ENCODE results near the gene DRAM2.
A peak's percentile ranks its signal among the peaks of the same experiment; 100 is the strongest.

DRAM2 gene

DNA sequence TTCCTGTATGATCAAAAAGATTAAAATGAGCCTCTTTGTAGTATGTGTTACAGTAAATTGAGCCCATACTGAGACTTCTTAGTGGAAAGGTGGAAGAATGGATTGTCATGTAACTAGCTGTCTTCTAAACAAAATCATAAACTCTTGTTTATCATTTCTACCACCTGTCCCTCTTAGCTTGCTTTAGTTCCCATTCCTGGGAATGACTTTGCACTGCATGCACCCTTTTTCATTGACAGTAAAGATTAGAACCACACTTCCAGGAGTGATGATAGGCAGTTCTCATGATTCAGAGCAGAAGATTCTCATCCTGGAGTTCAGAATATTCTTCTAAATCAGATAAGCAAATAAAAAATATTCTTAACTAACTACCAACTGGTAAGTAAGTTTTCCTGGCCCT, 32.6 kb upstream of the DRAM2 start:
- H3K9me3 ChIP-seq (ENCODE audit: low read depth, low read length) = no peaks in the 10 kb centered on the region
- peaks cover 45% of the 10 kb centered on the region for H3K36me3 ChIP-seq (ENCODE audit: insufficient read depth, low read length)
- H3K27ac ChIP-seq = peak overlapping the region; percentile 49

GRCh38 chr1:111164151-111164550, 24.3 kb upstream of the DRAM2 start:
- Histone ChIP-seq H3K9me3 (ENCODE audit: low read depth, low read length) (no peaks in the 10 kb centered on the region), H3K9ac (ENCODE audit: insufficient read length) (no peak overlapping the region), H3K36me3 (ENCODE audit: insufficient read depth, low read length) (peaks cover 34% of the 10 kb centered on the region), H3K4me3 (no peak overlapping the region), H3K27ac (no peak overlapping the region)
- TF ChIP-seq FOXP2 (optimal IDR thresholded peaks at IDR 0.05; ENCODE audit: control extremely low read depth, extremely low read length, insufficient read depth) (no peak), EZH2 (IDR thresholded peaks at IDR 0.05) (no peak), POLR2AphosphoS5 (IDR thresholded peaks at IDR 0.05; ENCODE audit: borderline replicate concordance, low read depth, low read length) (no peak)
- no peak for DNase-seq (ENCODE audit: low read depth, low spot score)

More for the DNA sequence above, 32.6 kb upstream of the DRAM2 start:
- no peak for TF ChIP-seq POLR2AphosphoS5 (IDR thresholded peaks at IDR 0.05; ENCODE audit: borderline replicate concordance, low read depth, low read length)
- DNase-seq (ENCODE audit: low read depth, low spot score) = no peak
- Histone ChIP-seq H3K4me3 (peak overlapping the region; percentile 34; the same call in 1 of the 2 replicates), H3K9ac (ENCODE audit: insufficient read length) (no peak overlapping the region)

DNA sequence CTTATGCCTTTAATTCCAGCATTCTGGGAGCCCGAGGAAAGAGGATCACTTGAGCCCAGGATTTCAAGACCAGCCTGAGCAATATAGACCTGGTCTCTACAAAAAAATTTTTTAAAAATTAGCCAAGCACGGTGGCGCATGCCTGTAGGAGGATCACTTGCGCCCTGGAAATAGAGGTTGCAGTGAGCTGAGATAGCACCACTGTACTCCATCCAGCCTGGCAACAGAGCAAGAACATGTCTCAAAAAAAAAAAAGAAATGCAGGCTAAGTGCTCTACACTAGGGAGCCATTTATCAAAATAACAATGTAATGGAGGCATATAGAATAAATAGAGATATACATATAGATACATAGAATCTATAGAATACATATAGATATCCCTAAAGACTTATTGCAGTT, 23.5 kb upstream of the DRAM2 start:
- DNase-seq (ENCODE audit: low read depth, low spot score) = no peak
- H3K27ac ChIP-seq = no peak overlapping the region

GRCh38 chr1:111162488-111162880, 22.6 kb upstream of the DRAM2 start:
- Histone ChIP-seq H3K9me3 (ENCODE audit: low read depth, low read length) (no peaks in the 10 kb centered on the region), H3K4me3 (no peak overlapping the region), H3K27ac (no peak overlapping the region), H3K9ac (ENCODE audit: insufficient read length) (no peak overlapping the region), H3K36me3 (ENCODE audit: insufficient read depth, low read length) (peaks cover 21% of the 10 kb centered on the region; the same call in 1 of the 2 replicates)
- no peak for DNase-seq (ENCODE audit: low read depth, low spot score)
- TF ChIP-seq POLR2AphosphoS5 (IDR thresholded peaks at IDR 0.05; ENCODE audit: borderline replicate concordance, low read depth, low read length) (no peak), FOXP2 (optimal IDR thresholded peaks at IDR 0.05; ENCODE audit: control extremely low read depth, extremely low read length, insufficient read depth) (no peak), EZH2 (IDR thresholded peaks at IDR 0.05) (no peak)

More for the DNA sequence above, 23.5 kb upstream of the DRAM2 start:
- peaks cover 29% of the 10 kb centered on the region for H3K36me3 ChIP-seq (ENCODE audit: insufficient read depth, low read length)
- TF ChIP-seq FOXP2 (optimal IDR thresholded peaks at IDR 0.05; ENCODE audit: control extremely low read depth, extremely low read length, insufficient read depth) (no peak), POLR2AphosphoS5 (IDR thresholded peaks at IDR 0.05; ENCODE audit: borderline replicate concordance, low read depth, low read length) (no peak), EZH2 (IDR thresholded peaks at IDR 0.05) (no peak)
- no peak overlapping the region for H3K4me3 ChIP-seq
- no peak overlapping the region for H3K9ac ChIP-seq (ENCODE audit: insufficient read length)
- H3K9me3 ChIP-seq (ENCODE audit: low read depth, low read length) = no peaks in the 10 kb centered on the region

GRCh38 chr1:111161843-111162487, 22.1 kb upstream of the DRAM2 start:
- Histone ChIP-seq H3K27ac (no peak overlapping the region), H3K9ac (ENCODE audit: insufficient read length) (no peak overlapping the region), H3K4me3 (no peak overlapping the region), H3K9me3 (ENCODE audit: low read depth, low read length) (no peaks in the 10 kb centered on the region), H3K36me3 (ENCODE audit: insufficient read depth, low read length) (peaks cover 20% of the 10 kb centered on the region)
- DNase-seq (ENCODE audit: low read depth, low spot score) = no peak
- TF ChIP-seq FOXP2 (optimal IDR thresholded peaks at IDR 0.05; ENCODE audit: control extremely low read depth, extremely low read length, insufficient read depth) (no peak), EZH2 (IDR thresholded peaks at IDR 0.05) (no peak), POLR2AphosphoS5 (IDR thresholded peaks at IDR 0.05; ENCODE audit: borderline replicate concordance, low read depth, low read length) (no peak)

GRCh38 chr1:111157431-111157830, 17.5 kb upstream of the DRAM2 start:
- no peak for DNase-seq (ENCODE audit: low read depth, low spot score)
- peaks cover 61% of the 10 kb centered on the region for H3K36me3 ChIP-seq (ENCODE audit: insufficient read depth, low read length)
- no peak overlapping the region for H3K9ac ChIP-seq (ENCODE audit: insufficient read length)
- TF ChIP-seq POLR2AphosphoS5 (IDR thresholded peaks at IDR 0.05; ENCODE audit: borderline replicate concordance, low read depth, low read length) = no peak
- no peak for TF ChIP-seq EZH2 (IDR thresholded peaks at IDR 0.05)
- no peak for TF ChIP-seq FOXP2 (optimal IDR thresholded peaks at IDR 0.05; ENCODE audit: control extremely low read depth, extremely low read length, insufficient read depth)
- no peak overlapping the region for H3K4me3 ChIP-seq
- H3K27ac ChIP-seq = no peak overlapping the region
- H3K9me3 ChIP-seq (ENCODE audit: low read depth, low read length) = peaks cover 5% of the 10 kb centered on the region; the same call in 1 of the 2 replicates

GRCh38 chr1:111154021-111154999, 14.4 kb upstream of the DRAM2 start:
- Histone ChIP-seq H3K9ac (ENCODE audit: insufficient read length) (no peak overlapping the region), H3K27ac (no peak overlapping the region), H3K4me3 (no peak overlapping the region), H3K36me3 (ENCODE audit: insufficient read depth, low read length) (peaks cover 74% of the 10 kb centered on the region), H3K9me3 (ENCODE audit: low read depth, low read length) (peaks cover 5% of the 10 kb centered on the region; the same call in 1 of the 2 replicates)
- no peak for DNase-seq (ENCODE audit: low read depth, low spot score)
- TF ChIP-seq EZH2 (IDR thresholded peaks at IDR 0.05) = no peak
- TF ChIP-seq FOXP2 (optimal IDR thresholded peaks at IDR 0.05; ENCODE audit: control extremely low read depth, extremely low read length, insufficient read depth) = no peak
- no peak for TF ChIP-seq POLR2AphosphoS5 (IDR thresholded peaks at IDR 0.05; ENCODE audit: borderline replicate concordance, low read depth, low read length)

- Histone ChIP-seq H3K27ac (no peak overlapping the region), H3K4me3 (no peak overlapping the region), H3K9me3 (ENCODE audit: low read depth, low read length) (peaks cover 5% of the 10 kb centered on the region; the same call in 1 of the 2 replicates), H3K36me3 (ENCODE audit: insufficient read depth, low read length) (peaks cover 88% of the 10 kb centered on the region), H3K9ac (ENCODE audit: insufficient read length) (no peak overlapping the region)
- no peak for TF ChIP-seq POLR2AphosphoS5 (IDR thresholded peaks at IDR 0.05; ENCODE audit: borderline replicate concordance, low read depth, low read length)
- no peak for TF ChIP-seq FOXP2 (optimal IDR thresholded peaks at IDR 0.05; ENCODE audit: control extremely low read depth, extremely low read length, insufficient read depth)
- no peak for TF ChIP-seq EZH2 (IDR thresholded peaks at IDR 0.05)
- no peak for DNase-seq (ENCODE audit: low read depth, low spot score)
Measured at GRCh38 chr1:111151838-111152237, 11.9 kb upstream of the DRAM2 start.
